Stimulated activated CD4-positive, alpha-beta T cell treated with anti-CD3 and anti-CD28 coated beads, TNF-alpha, amount 100 ng/mL, for 48 hours (primary cell): ENCODE results near the gene CCL17.
"Not testable (repeated sequence)": the region's sequence is repeated elsewhere in the genome, so short reads cannot be mapped to it uniquely, and the experiment has no call there.

Experiments used
- DNase-seq, 3 donors: peaks; one replicate each; pipeline ENCODE4 v3.0.0-alpha.2; 2020; ENCODE audit warnings: low read depth in 3 of 3

CCL17 gene

GRCh38 chr16:57395026-57395425 lies 9.5 kb upstream of the CCL17 start:
- DNase-seq: no peak

GRCh38 chr16:57396786-57397185 lies 7.8 kb upstream of the CCL17 start:
- DNase-seq: no peak

GRCh38 chr16:57397493-57397892 lies 7.1 kb upstream of the CCL17 start:
- DNase-seq: not testable (repeated sequence)

- DNase-seq: no peak
These were observed 2.5 kb upstream of the CCL17 start for GRCh38 chr16:57401943-57402640.

GRCh38 chr16:57405097-57405496 lies 530 bp downstream of the CCL17 start:
- no peak for DNase-seq

- DNase-seq: no peak
These were observed 2.3 kb downstream of the CCL17 start for GRCh38 chr16:57406881-57407280.

GRCh38 chr16:57407521-57408353 lies 3.2 kb downstream of the CCL17 start:
- DNase-seq: no peak

- no peak for DNase-seq
These were observed 4.5 kb downstream of the CCL17 start for GRCh38 chr16:57409065-57409464.

- no peak for DNase-seq
These were observed 5.5 kb downstream of the CCL17 start for GRCh38 chr16:57409870-57410587.

- no peak for DNase-seq
These were observed 6.9 kb downstream of the CCL17 start for GRCh38 chr16:57411362-57411976.

- DNase-seq: no peak
These were observed 8.0 kb downstream of the CCL17 start for GRCh38 chr16:57412584-57412983.

- DNase-seq: no peak
These were observed 8.7 kb downstream of the CCL17 start for GRCh38 chr16:57413301-57413730.

GRCh38 chr16:57413733-57414132 lies 9.2 kb downstream of the CCL17 start:
- DNase-seq: no peak

GRCh38 chr16:57416084-57416483 lies 11.5 kb downstream of the CCL17 start:
- DNase-seq: no peak

GRCh38 chr16:57419506-57419905 lies 14.9 kb downstream of the CCL17 start:
- DNase-seq: no peak

GRCh38 chr16:57422026-57422944 lies 17.7 kb downstream of the CCL17 start:
- DNase-seq: no peak

- no peak for DNase-seq
These were observed 18.6 kb downstream of the CCL17 start for GRCh38 chr16:57423152-57423551.

GRCh38 chr16:57424583-57424982 lies 20.0 kb downstream of the CCL17 start:
- no peak for DNase-seq

GRCh38 chr16:57426356-57426755 lies 21.8 kb downstream of the CCL17 start:
- DNase-seq: no peak

- DNase-seq: no peak
These were observed 22.7 kb downstream of the CCL17 start for GRCh38 chr16:57427307-57427706.

- no peak for DNase-seq
These were observed 23.3 kb downstream of the CCL17 start for GRCh38 chr16:57427824-57428223.
